T-helper 1 cell treated with Interleukin-12 subunit alpha and Interleukin-12 subunit beta and Interleukin-4 antibody, amounts not matched to agents 30 ng/mL and 1 ng/mL, for 36 hours (primary cell): ENCODE data around the gene LRP1. TPM values are rescaled to one million over a fixed set of nuclear protein-coding genes. Genes with fewer than 3 reads are reported as not detected.
"Not testable (repeated sequence)": the region's sequence is repeated elsewhere in the genome, so short reads cannot be mapped to it uniquely, and the experiment has no call there.

Source experiments
- intact Hi-C: fragments of 100-400 bp; cut with micrococcal nuclease; formaldehyde crosslinking; loops from one replicate; pipeline ENCODE4 v1.15.1; 2024
- total RNA-seq: library from RNA; stranded (reverse); gene quantifications from 2 replicates; pipeline ENCODE4 v1.2.3, GENCODE V29; 2022

LRP1 gene
- total RNA-seq, 1 donor from 2014 or later = 0.86 TPM

- intact Hi-C loops = loop anchor here (1.0 to 10.0 kb wide), 7 partner anchors 22 to 632 kb away; partner anchors contain the start of genes NACA and PRIM1
Measured at GRCh38 chr12:57110104-57111030, 17.9 kb upstream of the LRP1 start.

- intact Hi-C loops = loop anchor here (1.0 to 10.0 kb wide), 7 partner anchors 23 to 631 kb away; partner anchors contain the start of genes NACA and PRIM1
Measured at GRCh38 chr12:57111031-57111734, 17.1 kb upstream of the LRP1 start, which contains the start of gene STAT6. TSS of gene STAT6 (minus strand) at chr12:57111362. CDS start at chr12:57108278, 3,084 bp downstream.

GRCh38 chr12:57112492-57113294, 15.6 kb upstream of the LRP1 start:
- intact Hi-C loops = loop anchor here (1.0 to 10.0 kb wide), 13 partner anchors 12 to 630 kb away; partner anchors contain the start of genes LRP1, NEMP1 and PTGES3

GRCh38 chr12:57116580-57117281, 11.6 kb upstream of the LRP1 start:
- intact Hi-C loops = loop anchor here (10.0 kb wide), 1 partner anchor 282 kb away; no protein-coding TSS in a partner anchor

- intact Hi-C loops = loop anchor here (10.0 kb wide), 1 partner anchor 284 kb away; no protein-coding TSS in a partner anchor
Measured at GRCh38 chr12:57118711-57119271, 9.5 kb upstream of the LRP1 start.

GRCh38 chr12:57119294-57120085, 8.8 kb upstream of the LRP1 start:
- intact Hi-C loops = loop anchor here (10.0 kb wide), 1 partner anchor 285 kb away; no protein-coding TSS in a partner anchor

- intact Hi-C loops = not testable (repeated sequence)
Measured at GRCh38 chr12:57120718-57121117, 7.6 kb upstream of the LRP1 start.

GRCh38 chr12:57123813-57124212, 4.5 kb upstream of the LRP1 start:
- intact Hi-C loops = loop anchor here (1.0 kb wide), 5 partner anchors 12 to 119 kb away; no protein-coding TSS in a partner anchor

GRCh38 chr12:57124261-57124877, 3.9 kb upstream of the LRP1 start:
- intact Hi-C loops = loop anchor here (1.0 kb wide), 5 partner anchors 12 to 119 kb away; no protein-coding TSS in a partner anchor

- intact Hi-C loops = no loop called here
Measured at GRCh38 chr12:57126061-57126460, 2.2 kb upstream of the LRP1 start.

GRCh38 chr12:57126561-57126960, 1.7 kb upstream of the LRP1 start:
- intact Hi-C loops = no loop called here

- intact Hi-C loops = no loop called here
Measured at GRCh38 chr12:57127101-57127725, 1.1 kb upstream of the LRP1 start.

- intact Hi-C loops = loop anchor here (1.0 kb wide), 3 partner anchors 16 to 111 kb away; partner anchors contain the start of gene NEMP1
Measured at GRCh38 chr12:57128519-57129247, 400 bp downstream of the LRP1 start.

- intact Hi-C loops = no loop called here
Measured at GRCh38 chr12:57129321-57129842, 1.1 kb downstream of the LRP1 start.

GRCh38 chr12:57129889-57130288, 1.6 kb downstream of the LRP1 start:
- intact Hi-C loops = no loop called here

- intact Hi-C loops = no loop called here
Measured at GRCh38 chr12:57130941-57131340, 2.7 kb downstream of the LRP1 start.
